A673 (cell line): ENCODE results near the gene FCHSD2. TPM values are rescaled to one million over a fixed set of nuclear protein-coding genes. Genes with fewer than 3 reads are reported as not detected.
A peak's percentile ranks its signal among the peaks of the same experiment; 100 is the strongest.

ENCODE experiments used
- BruUV-seq: library from RNA; stranded (reverse); fragments of 400-500 nt; replicated peaks from 2 replicates; lab custom pipeline; 2021; lab: Mats Ljungman, UMichigan
- CTCF ChIA-PET: fragments of 300-600 bp; sonication (Branson Sonifier 250); formaldehyde crosslinking; loops from one replicate; lab custom pipeline; 2022; ENCODE audit warnings: antibody characterized with exemption; lab: Charles Lee
- POLR2A ChIA-PET: fragments of 300-600 bp; sonication (Branson Sonifier 250); formaldehyde crosslinking; loops from one replicate; lab custom pipeline; 2022; ENCODE audit warnings: antibody characterized with exemption; ENCODE audit not compliant: low non-redundant PET; lab: Charles Lee
- DNase-seq: peaks from one replicate; pipeline ENCODE4 v3.0.0-alpha.2; 2015; ENCODE audit warnings: low spot score
- H3K27ac ChIP-seq: fragments of 200-600 bp; sonication (generic); 2 replicates; pipeline ENCODE4 v1.5.1; 2016; ENCODE audit warnings: mixed run types, low read depth, mild to moderate bottlenecking, mixed read lengths, antibody characterized with exemption, low read length; ENCODE audit not compliant: poor library complexity, severe bottlenecking
- H3K27me3 ChIP-seq: fragments of 200-600 bp; sonication (generic); replicated peaks from 2 replicates; pipeline ENCODE4 v1.6.1; 2017; ENCODE audit warnings: mixed run types, low read depth, mild to moderate bottlenecking, mixed read lengths, antibody characterized with exemption, low read length; ENCODE audit not compliant: insufficient read depth, poor library complexity
- H3K36me3 ChIP-seq: fragments of 200-600 bp; sonication (generic); 2 replicates; pipeline ENCODE4 v1.6.1; 2016; ENCODE audit warnings: mixed run types, mild to moderate bottlenecking, mixed read lengths, antibody characterized with exemption, low read length; ENCODE audit not compliant: insufficient read depth, poor library complexity, severe bottlenecking
- H3K4me1 ChIP-seq: fragments of 200-600 bp; sonication (generic); 2 replicates; pipeline ENCODE4 v1.6.1; 2017; ENCODE audit warnings: mixed run types, mild to moderate bottlenecking, mixed read lengths, antibody characterized with exemption, low read length; ENCODE audit not compliant: insufficient read depth, poor library complexity, severe bottlenecking
- H3K4me3 ChIP-seq: fragments of 200-600 bp; sonication (generic); 2 replicates; pipeline ENCODE4 v1.5.1; 2016; ENCODE audit warnings: low read depth, mixed run types, mild to moderate bottlenecking, mixed read lengths, low read length; ENCODE audit not compliant: poor library complexity, severe bottlenecking
- H3K9me3 ChIP-seq: fragments of 200-600 bp; sonication (generic); 2 replicates; pipeline ENCODE4 v1.6.1; 2016; ENCODE audit warnings: mixed run types, low read depth, mild to moderate bottlenecking, mixed read lengths, antibody characterized with exemption, low read length; ENCODE audit not compliant: poor library complexity, severe bottlenecking
- EZH2 ChIP-seq: fragments of 200-600 bp; sonication (generic); IDR thresholded peaks from 2 replicates; pipeline ENCODE4 v1.6.1; 2017; ENCODE audit warnings: borderline replicate concordance, low read depth, mild to moderate bottlenecking, mixed read lengths, antibody characterized with exemption, low read length; ENCODE audit not compliant: poor library complexity, severe bottlenecking
- intact Hi-C: fragments of 100-400 bp; cut with micrococcal nuclease; formaldehyde crosslinking; loops from one replicate; pipeline ENCODE4 v1.10.0; 2022; ENCODE audit not compliant: unreplicated experiment
- total RNA-seq: library from RNA; stranded (reverse); gene quantifications from 2 replicates; pipeline ENCODE4 v1.2.3, GENCODE V29; 2021
- TF ChIP-seq, protein P1 (sequence below): fragments of 300-800, 200-600 bp; sonication (generic); conservative IDR thresholded peaks from 2 replicates; pipeline ENCODE4 v1.5.1; 2017; ENCODE audit warnings: low read depth, mild to moderate bottlenecking, antibody characterized with exemption, low read length, moderate library complexity, mixed read lengths

Gene FCHSD2
- total RNA-seq, 1 experiment from 2014 or later: 44.7 TPM

- POLR2A ChIA-PET: interaction anchor here (0.8 kb wide), 1 partner anchor 456 kb away, joined by 8 read pairs; no protein-coding TSS in a partner anchor
- no TSS peak for BruUV-seq
- CTCF ChIA-PET: interaction anchor here (0.7 kb wide), 1 partner anchor 746 kb away, joined by 3 read pairs; no protein-coding TSS in a partner anchor
These were observed 271.0 kb downstream of the FCHSD2 start for GRCh38 chr11:72871119-72871518.

GRCh38 chr11:72869831-72870230 lies 272.3 kb downstream of the FCHSD2 start:
- DNase-seq: no peak
- intact Hi-C loops: no loop called here
- CTCF ChIA-PET: no interaction called here
- Histone ChIP-seq H3K27ac (no peak overlapping the region), H3K4me3 (no peak overlapping the region), H3K27me3 (no peaks in the 10 kb centered on the region), H3K9me3 (no peaks in the 10 kb centered on the region), H3K4me1 (no peaks in the 10 kb centered on the region), H3K36me3 (peaks cover 4% of the 10 kb centered on the region)
- no peak for TF ChIP-seq EZH2
- TF ChIP-seq, protein P1, sequence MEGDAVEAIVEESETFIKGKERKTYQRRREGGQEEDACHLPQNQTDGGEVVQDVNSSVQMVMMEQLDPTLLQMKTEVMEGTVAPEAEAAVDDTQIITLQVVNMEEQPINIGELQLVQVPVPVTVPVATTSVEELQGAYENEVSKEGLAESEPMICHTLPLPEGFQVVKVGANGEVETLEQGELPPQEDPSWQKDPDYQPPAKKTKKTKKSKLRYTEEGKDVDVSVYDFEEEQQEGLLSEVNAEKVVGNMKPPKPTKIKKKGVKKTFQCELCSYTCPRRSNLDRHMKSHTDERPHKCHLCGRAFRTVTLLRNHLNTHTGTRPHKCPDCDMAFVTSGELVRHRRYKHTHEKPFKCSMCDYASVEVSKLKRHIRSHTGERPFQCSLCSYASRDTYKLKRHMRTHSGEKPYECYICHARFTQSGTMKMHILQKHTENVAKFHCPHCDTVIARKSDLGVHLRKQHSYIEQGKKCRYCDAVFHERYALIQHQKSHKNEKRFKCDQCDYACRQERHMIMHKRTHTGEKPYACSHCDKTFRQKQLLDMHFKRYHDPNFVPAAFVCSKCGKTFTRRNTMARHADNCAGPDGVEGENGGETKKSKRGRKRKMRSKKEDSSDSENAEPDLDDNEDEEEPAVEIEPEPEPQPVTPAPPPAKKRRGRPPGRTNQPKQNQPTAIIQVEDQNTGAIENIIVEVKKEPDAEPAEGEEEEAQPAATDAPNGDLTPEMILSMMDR: no peak
- BruUV-seq: no TSS peak
- POLR2A ChIA-PET: no interaction called here

More at GRCh38 chr11:72871119-72871518, 271.0 kb downstream of the FCHSD2 start:
- H3K9me3 ChIP-seq: no peaks in the 10 kb centered on the region
- no peak for TF ChIP-seq EZH2
- TF ChIP-seq, protein P1: no peak
- intact Hi-C loops: no loop called here
- no peaks in the 10 kb centered on the region for H3K27me3 ChIP-seq
- peak; percentile 30 for DNase-seq
- no peak overlapping the region for H3K4me3 ChIP-seq
- H3K27ac ChIP-seq: no peak overlapping the region
- H3K36me3 ChIP-seq: peaks cover 4% of the 10 kb centered on the region
- H3K4me1 ChIP-seq: no peaks in the 10 kb centered on the region

GRCh38 chr11:72867970-72868369 lies 274.1 kb downstream of the FCHSD2 start:
- BruUV-seq: no TSS peak
- Histone ChIP-seq H3K9me3 (no peaks in the 10 kb centered on the region), H3K27ac (no peak overlapping the region), H3K27me3 (no peaks in the 10 kb centered on the region), H3K4me3 (no peak overlapping the region), H3K4me1 (no peaks in the 10 kb centered on the region), H3K36me3 (peaks cover 4% of the 10 kb centered on the region)
- ChIA-PET POLR2A (no interaction called here), CTCF (no interaction called here)
- no peak for DNase-seq
- TF ChIP-seq EZH2: no peak
- TF ChIP-seq, protein P1: no peak
- intact Hi-C loops: no loop called here
